Thyroid gland (tissue), 4 donors: Measurements from ENCODE around the gene SUPT6H. TPM values are rescaled to one million over a fixed set of nuclear protein-coding genes. Genes with fewer than 3 reads are reported as not detected.

Source experiments
- DNase-seq, 2 donors: peaks; one replicate each; pipeline ENCODE4 v3.0.0-alpha.2; 2019
- H3K27ac ChIP-seq, 3 donors: fragments of 200-600 bp; sonication (generic); 1 replicate in 2 of 3; 2 replicates in 1 of 3; pipeline ENCODE4 v1.5.1; 2016 to 2019; ENCODE audit warnings: mild to moderate bottlenecking in 1 of 3, moderate library complexity in 1 of 3
- H3K27me3 ChIP-seq: fragments of 200-600 bp; sonication (generic); one replicate; pipeline ENCODE4 v1.5.1; 2019
- H3K36me3 ChIP-seq, 2 donors: fragments of 200-600 bp; sonication (generic); one replicate each; pipeline ENCODE4 v1.5.1; 2016 to 2019
- H3K4me1 ChIP-seq, 2 donors: fragments of 200-600 bp; sonication (generic); one replicate each; pipeline ENCODE4 v1.5.1; 2017 to 2019
- H3K4me3 ChIP-seq, 3 donors: fragments of 200-600 bp; sonication (generic); replicated peaks in 1 of 3; 1 replicate in 2 of 3; 2 replicates in 1 of 3; pipeline ENCODE4 v1.5.1; 2016; ENCODE audit warnings: mild to moderate bottlenecking in 1 of 3
- H3K9me3 ChIP-seq: fragments of 200-600 bp; sonication (generic); one replicate; pipeline ENCODE4 v1.5.1; 2017
- POLR2A ChIP-seq, 2 donors: fragments of 450-650 bp; IDR thresholded peaks; one replicate each; pipeline ENCODE4 v1.6.1; 2017; ENCODE audit warnings: antibody characterized with exemption in 2 of 2, mild to moderate bottlenecking in 2 of 2, moderate library complexity in 1 of 2
- WGBS, 2 donors: methylation state at CpG; one replicate each; pipeline ENCODE4 v1.1.5; 2017; 5-methylcytosine and 5-hydroxymethylcytosine counted together
- intact Hi-C: fragments of 100-400 bp; cut with DNase I; formaldehyde crosslinking; loops from one replicate; pipeline ENCODE4 v1.15.1; 2023
- total RNA-seq, 4 donors: library from RNA; depleted of rRNA; stranded (reverse); fragments of >200 nt; gene quantifications; one replicate each; pipeline ENCODE4 v1.2.3, GENCODE V29; 2016
- TF ChIP-seq, protein P1 (sequence below), 6 experiments: fragments of 200-600 bp in 3 of 6; fragments of 450-650 bp in 3 of 6; sonication (generic) in 3 of 6; IDR thresholded peaks; one replicate each; pipeline ENCODE4 v1.5.1; 2016 to 2019; ENCODE audit warnings: antibody characterized with exemption in 6 of 6, mild to moderate bottlenecking in 2 of 6, inconsistent platforms in 1 of 6, moderate library complexity in 1 of 6

Gene SUPT6H
- total RNA-seq, 4 donors from 2014 or later: 49.2 to 117 (median 61.6) TPM

DNA sequence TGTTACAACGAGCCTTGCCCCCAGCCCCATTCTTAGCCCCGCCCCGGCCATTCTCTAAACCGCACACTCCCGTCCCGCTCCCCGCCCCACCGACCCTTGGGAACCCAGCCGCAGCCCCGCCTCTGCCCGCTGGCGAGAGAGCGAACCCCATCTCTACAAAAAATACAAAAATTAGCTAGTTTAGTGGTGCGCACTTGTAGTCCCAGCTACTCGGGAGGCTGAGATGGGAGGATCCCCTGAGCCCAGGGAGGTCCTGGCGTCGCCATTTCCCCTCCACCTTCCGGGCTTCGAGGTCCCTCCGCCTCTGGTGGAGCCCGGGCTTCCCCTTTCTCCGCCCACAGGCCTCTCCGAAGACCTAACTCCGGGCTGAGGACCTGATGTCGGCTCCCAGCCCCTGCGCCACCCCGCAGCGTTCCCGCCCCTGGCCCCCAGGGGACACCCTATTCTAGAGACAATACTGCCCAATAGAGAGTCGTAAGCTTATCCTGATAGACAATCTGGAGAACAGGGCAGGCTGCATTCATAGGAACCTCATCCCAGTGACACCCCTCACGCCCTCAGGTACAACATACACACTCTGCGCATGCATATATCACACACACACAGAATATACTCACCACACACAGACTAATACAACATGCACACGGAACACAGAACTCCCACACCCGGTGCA is 50.2 kb downstream of the SUPT6H start:
- Histone ChIP-seq H3K27me3 (no peaks in the 10 kb centered on the region), H3K27ac (peak overlapping the region in 2 of 3 donors; percentile 78 to 83), H3K4me1 (peaks cover 14 to 20% of the 10 kb centered on the region in 2 donors), H3K4me3 (peak overlapping the region in 1 of 3 donors; percentile 48), H3K36me3 (peaks cover 13% of the 10 kb centered on the region in 2 donors), H3K9me3 (no peaks in the 10 kb centered on the region)
- no peak for DNase-seq
- TF ChIP-seq, protein P1, sequence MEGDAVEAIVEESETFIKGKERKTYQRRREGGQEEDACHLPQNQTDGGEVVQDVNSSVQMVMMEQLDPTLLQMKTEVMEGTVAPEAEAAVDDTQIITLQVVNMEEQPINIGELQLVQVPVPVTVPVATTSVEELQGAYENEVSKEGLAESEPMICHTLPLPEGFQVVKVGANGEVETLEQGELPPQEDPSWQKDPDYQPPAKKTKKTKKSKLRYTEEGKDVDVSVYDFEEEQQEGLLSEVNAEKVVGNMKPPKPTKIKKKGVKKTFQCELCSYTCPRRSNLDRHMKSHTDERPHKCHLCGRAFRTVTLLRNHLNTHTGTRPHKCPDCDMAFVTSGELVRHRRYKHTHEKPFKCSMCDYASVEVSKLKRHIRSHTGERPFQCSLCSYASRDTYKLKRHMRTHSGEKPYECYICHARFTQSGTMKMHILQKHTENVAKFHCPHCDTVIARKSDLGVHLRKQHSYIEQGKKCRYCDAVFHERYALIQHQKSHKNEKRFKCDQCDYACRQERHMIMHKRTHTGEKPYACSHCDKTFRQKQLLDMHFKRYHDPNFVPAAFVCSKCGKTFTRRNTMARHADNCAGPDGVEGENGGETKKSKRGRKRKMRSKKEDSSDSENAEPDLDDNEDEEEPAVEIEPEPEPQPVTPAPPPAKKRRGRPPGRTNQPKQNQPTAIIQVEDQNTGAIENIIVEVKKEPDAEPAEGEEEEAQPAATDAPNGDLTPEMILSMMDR (IDR thresholded peaks at IDR 0.05): no peak
- TF ChIP-seq POLR2A (IDR thresholded peaks at IDR 0.05): no peak
- 58 to 59% methylated on average over 33 to 34 of the region's 34 CpGs for WGBS, 2 donors
- intact Hi-C loops: no loop called here

DNA sequence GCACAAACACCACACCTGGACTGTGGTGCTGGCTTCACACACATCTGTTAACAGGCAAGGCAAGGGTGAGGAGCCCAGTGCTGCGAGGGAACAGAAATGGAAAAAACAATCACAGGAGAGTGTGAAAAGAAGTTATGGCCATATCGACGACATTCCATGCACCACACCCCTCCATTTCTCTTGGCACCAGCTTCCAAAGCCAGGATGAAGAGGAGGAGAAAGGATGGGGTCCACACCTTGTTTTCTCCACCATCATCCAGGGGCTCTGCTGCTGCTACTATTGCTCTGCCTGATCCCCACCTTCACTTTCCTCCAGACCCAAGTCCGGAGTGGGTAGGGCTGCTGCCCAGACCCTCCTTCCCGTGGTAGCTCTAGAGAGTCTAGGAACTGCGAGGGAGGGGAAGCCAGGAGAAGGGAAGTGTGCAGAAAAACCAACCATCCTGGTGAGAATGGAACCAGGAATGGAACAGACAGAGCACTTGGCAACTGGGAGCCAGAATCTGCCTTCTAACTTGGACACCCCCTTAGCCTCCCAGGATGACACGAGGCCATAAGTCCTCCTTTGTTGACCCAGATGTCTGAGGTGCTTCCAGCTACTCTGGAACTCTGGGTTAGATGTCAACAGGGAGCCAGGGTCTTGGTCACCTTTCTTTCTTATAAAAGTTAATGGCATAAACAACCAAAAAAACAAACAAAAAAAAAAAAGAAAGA is 50.9 kb downstream of the SUPT6H start:
- H3K27ac ChIP-seq: no peak overlapping the region
- no peaks in the 10 kb centered on the region for H3K9me3 ChIP-seq
- DNase-seq: no peak
- intact Hi-C loops: no loop called here
- TF ChIP-seq POLR2A (IDR thresholded peaks at IDR 0.05): no peak
- TF ChIP-seq, protein P1 (IDR thresholded peaks at IDR 0.05): no peak
- H3K4me1 ChIP-seq: peaks cover 15 to 20% of the 10 kb centered on the region in 2 donors
- H3K27me3 ChIP-seq: no peaks in the 10 kb centered on the region
- 81 to 89% methylated on average over 7 of the region's 7 CpGs for WGBS, 2 donors
- H3K36me3 ChIP-seq: peaks cover 13% of the 10 kb centered on the region in 2 donors
- no peak overlapping the region for H3K4me3 ChIP-seq

DNA sequence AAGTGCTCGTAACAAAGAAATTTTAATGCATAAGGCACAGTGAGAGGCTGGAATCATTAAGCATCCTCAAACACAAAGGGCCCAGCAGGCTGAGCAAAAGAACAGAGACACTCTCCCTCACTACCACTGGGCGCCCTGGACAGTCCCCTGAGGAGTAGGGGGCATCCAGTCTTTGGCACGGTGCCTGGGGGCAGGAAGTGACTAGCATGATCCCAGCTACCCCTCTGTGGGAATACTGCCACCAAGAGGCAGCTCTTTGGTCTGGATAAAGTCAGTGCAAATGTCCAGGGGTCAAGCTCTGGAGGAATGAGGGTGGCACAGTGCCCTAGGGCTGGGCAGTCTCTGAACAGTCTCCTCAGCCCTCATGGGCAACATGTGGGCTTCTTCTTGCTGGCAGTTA is 52.3 kb downstream of the SUPT6H start:
- peaks cover 25 to 33% of the 10 kb centered on the region in 2 donors for H3K4me1 ChIP-seq
- no peak for DNase-seq
- no peaks in the 10 kb centered on the region for H3K27me3 ChIP-seq
- no peak overlapping the region for H3K4me3 ChIP-seq
- intact Hi-C loops: no loop called here
- TF ChIP-seq, protein P1 (IDR thresholded peaks at IDR 0.05): no peak
- TF ChIP-seq POLR2A (IDR thresholded peaks at IDR 0.05): no peak
- H3K27ac ChIP-seq: no peak overlapping the region
- H3K36me3 ChIP-seq: peaks cover 13% of the 10 kb centered on the region in 2 donors
- 85 to 95% methylated on average over 2 to 3 of the region's 3 CpGs for WGBS, 2 donors
- H3K9me3 ChIP-seq: no peaks in the 10 kb centered on the region

DNA sequence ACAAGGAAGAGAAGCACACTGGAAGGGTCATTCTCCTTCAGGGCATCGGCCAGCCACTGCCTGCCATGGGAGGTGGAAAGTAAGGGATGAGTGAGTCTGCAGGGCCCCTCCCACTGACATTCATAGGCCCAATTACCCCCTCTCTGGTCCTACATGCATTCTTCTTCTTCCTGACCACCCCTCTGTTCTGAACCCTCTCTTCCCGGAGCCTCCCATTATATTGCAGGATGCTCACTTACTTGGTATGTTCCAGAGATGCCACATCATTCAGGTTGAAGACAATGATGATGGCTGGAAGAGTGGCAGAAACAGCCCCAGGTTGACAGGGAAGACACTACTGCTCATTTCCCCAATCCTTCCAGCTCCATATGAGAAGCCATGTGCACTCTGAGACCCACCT is 53.2 kb downstream of the SUPT6H start:
- Histone ChIP-seq H3K9me3 (no peaks in the 10 kb centered on the region), H3K27me3 (no peaks in the 10 kb centered on the region), H3K4me1 (peaks cover 26 to 33% of the 10 kb centered on the region in 2 donors), H3K36me3 (peaks cover 13% of the 10 kb centered on the region in 2 donors), H3K27ac (no peak overlapping the region), H3K4me3 (no peak overlapping the region)
- TF ChIP-seq POLR2A (IDR thresholded peaks at IDR 0.05): no peak
- TF ChIP-seq, protein P1 (IDR thresholded peaks at IDR 0.05): no peak
- intact Hi-C loops: no loop called here
- 94 to 97% methylated on average over 2 of the region's 2 CpGs for WGBS, 2 donors
- no peak for DNase-seq
